OCI-LY1 (cell line): ENCODE data around the gene CACNA1E.

ENCODE experiments used
- CTCF ChIP-seq: fragments of 200-600 bp; sonication (generic), shearing (Covaris generic); IDR thresholded peaks from 2 replicates; pipeline ENCODE4 v1.5.1; 2017; ENCODE audit warnings: mild to moderate bottlenecking, antibody characterized with exemption, low read length, moderate library complexity, mixed read lengths
- EZH2 ChIP-seq: fragments of 200-600 bp; sonication (generic), shearing (Covaris generic); IDR thresholded peaks from 2 replicates; pipeline ENCODE4 v1.8.0; 2017; ENCODE audit warnings: borderline replicate concordance, mixed run types, mild to moderate bottlenecking, antibody characterized with exemption, low read length, moderate library complexity, mixed read lengths

- TF ChIP-seq CTCF (no peak), EZH2 (no peak)
These were observed 320.1 kb downstream of the CACNA1E start for GRCh38 chr1:181803421-181803820.
